HL-60 (cell line): ENCODE results near the gene BCL2L15.

ENCODE experiments used
- DNase-seq, 2 experiments: peaks; one replicate each; pipeline ENCODE4 v3.0.0-alpha.2; 2010 to 2020; ENCODE audit warnings: low read depth in 1 of 2, low spot score in 1 of 2
- H3K27ac ChIP-seq: fragments of 250-450 bp; sonication (Bioruptor Pico); replicated peaks from 2 replicates; pipeline ENCODE4 v1.5.1; 2020; ENCODE audit warnings: mild to moderate bottlenecking, moderate library complexity
- H3K27me3 ChIP-seq: fragments of 250-450 bp; sonication (Bioruptor Pico); 2 replicates; pipeline ENCODE4 v1.5.1; 2021; ENCODE audit warnings: mild to moderate bottlenecking, moderate library complexity; ENCODE audit not compliant: insufficient read depth, poor library complexity, severe bottlenecking
- H3K4me3 ChIP-seq: replicated peaks from 2 replicates; pipeline ENCODE4 v1.5.1; 2011; ENCODE audit warnings: mild to moderate bottlenecking, control low read depth, low read length; ENCODE audit not compliant: insufficient read depth
- CTCF ChIP-seq: IDR thresholded peaks from one replicate; pipeline ENCODE4 v1.5.1; 2011; ENCODE audit warnings: low read length, control low read depth, inconsistent platforms; ENCODE audit not compliant: insufficient read depth
- GABPA ChIP-seq: IDR thresholded peaks from 2 replicates; pipeline ENCODE4 v1.6.1; 2012; ENCODE audit warnings: low read depth
- POLR2AphosphoS5 ChIP-seq: IDR thresholded peaks from 2 replicates; pipeline ENCODE4 v1.6.1; 2012; ENCODE audit warnings: low read depth
- SPI1 ChIP-seq: IDR thresholded peaks from 2 replicates; pipeline ENCODE4 v1.6.1; 2012; ENCODE audit warnings: low read depth, mild to moderate bottlenecking, borderline replicate concordance
- TF ChIP-seq, protein P1 (sequence below): IDR thresholded peaks from 2 replicates; pipeline ENCODE4 v1.6.1; 2012; ENCODE audit warnings: low read depth; ENCODE audit not compliant: insufficient replicate concordance

The BCL2L15 gene

GRCh38 chr1:113834716-113835115 lies 52.7 kb downstream of the BCL2L15 start:
- H3K4me3 ChIP-seq = no peak overlapping the region
- no peak overlapping the region for H3K27ac ChIP-seq
- no peak for DNase-seq
- no peaks in the 10 kb centered on the region for H3K27me3 ChIP-seq
- no peak for TF ChIP-seq CTCF
- TF ChIP-seq POLR2AphosphoS5 = no peak
- no peak for TF ChIP-seq GABPA
- TF ChIP-seq, protein P1, sequence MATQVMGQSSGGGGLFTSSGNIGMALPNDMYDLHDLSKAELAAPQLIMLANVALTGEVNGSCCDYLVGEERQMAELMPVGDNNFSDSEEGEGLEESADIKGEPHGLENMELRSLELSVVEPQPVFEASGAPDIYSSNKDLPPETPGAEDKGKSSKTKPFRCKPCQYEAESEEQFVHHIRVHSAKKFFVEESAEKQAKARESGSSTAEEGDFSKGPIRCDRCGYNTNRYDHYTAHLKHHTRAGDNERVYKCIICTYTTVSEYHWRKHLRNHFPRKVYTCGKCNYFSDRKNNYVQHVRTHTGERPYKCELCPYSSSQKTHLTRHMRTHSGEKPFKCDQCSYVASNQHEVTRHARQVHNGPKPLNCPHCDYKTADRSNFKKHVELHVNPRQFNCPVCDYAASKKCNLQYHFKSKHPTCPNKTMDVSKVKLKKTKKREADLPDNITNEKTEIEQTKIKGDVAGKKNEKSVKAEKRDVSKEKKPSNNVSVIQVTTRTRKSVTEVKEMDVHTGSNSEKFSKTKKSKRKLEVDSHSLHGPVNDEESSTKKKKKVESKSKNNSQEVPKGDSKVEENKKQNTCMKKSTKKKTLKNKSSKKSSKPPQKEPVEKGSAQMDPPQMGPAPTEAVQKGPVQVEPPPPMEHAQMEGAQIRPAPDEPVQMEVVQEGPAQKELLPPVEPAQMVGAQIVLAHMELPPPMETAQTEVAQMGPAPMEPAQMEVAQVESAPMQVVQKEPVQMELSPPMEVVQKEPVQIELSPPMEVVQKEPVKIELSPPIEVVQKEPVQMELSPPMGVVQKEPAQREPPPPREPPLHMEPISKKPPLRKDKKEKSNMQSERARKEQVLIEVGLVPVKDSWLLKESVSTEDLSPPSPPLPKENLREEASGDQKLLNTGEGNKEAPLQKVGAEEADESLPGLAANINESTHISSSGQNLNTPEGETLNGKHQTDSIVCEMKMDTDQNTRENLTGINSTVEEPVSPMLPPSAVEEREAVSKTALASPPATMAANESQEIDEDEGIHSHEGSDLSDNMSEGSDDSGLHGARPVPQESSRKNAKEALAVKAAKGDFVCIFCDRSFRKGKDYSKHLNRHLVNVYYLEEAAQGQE = no peak
- TF ChIP-seq SPI1 = no peak
